ENCODE measurements around the gene RBPMS2. TPM values are rescaled to one million over a fixed set of nuclear protein-coding genes. Genes with fewer than 3 reads are reported as not detected.

Gene RBPMS2
- total RNA-seq, 1 donor from 2014 or later, result 19.7 TPM

DNA sequence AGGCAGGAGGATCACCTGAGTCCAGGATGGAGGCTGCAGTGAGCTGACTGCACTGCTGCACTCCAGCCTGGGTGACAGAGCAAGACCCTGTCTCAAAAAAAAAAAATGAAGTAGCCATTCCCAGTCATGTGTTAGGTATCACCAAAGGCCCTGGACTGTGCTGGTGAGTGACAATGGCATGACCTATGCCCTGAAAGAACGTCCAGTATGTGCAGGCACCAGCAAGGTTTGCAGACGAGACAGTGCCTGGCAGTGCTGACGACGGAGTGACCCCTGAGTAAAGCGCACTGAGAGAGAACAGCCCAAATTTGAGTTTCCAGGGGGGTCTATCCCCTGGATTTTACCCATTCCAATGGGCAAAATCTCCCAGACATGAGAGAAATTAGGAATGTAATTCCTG, 45.2 kb downstream of the RBPMS2 start:
- no peak overlapping the region for H3K27ac Mint-ChIP-seq
- no peaks in the 10 kb centered on the region for H3K36me3 Mint-ChIP-seq
- H3K27me3 Mint-ChIP-seq, result no peaks in the 10 kb centered on the region
- DNase-seq (ENCODE audit: extremely low spot score, unreplicated experiment), result no peak
- H3K9me3 Mint-ChIP-seq, result no peaks in the 10 kb centered on the region
- H3K4me3 Mint-ChIP-seq, result no peak overlapping the region
- peaks cover 16% of the 10 kb centered on the region for H3K4me1 Mint-ChIP-seq (ENCODE audit: unreplicated experiment)
- TF ChIP-seq, protein P1, sequence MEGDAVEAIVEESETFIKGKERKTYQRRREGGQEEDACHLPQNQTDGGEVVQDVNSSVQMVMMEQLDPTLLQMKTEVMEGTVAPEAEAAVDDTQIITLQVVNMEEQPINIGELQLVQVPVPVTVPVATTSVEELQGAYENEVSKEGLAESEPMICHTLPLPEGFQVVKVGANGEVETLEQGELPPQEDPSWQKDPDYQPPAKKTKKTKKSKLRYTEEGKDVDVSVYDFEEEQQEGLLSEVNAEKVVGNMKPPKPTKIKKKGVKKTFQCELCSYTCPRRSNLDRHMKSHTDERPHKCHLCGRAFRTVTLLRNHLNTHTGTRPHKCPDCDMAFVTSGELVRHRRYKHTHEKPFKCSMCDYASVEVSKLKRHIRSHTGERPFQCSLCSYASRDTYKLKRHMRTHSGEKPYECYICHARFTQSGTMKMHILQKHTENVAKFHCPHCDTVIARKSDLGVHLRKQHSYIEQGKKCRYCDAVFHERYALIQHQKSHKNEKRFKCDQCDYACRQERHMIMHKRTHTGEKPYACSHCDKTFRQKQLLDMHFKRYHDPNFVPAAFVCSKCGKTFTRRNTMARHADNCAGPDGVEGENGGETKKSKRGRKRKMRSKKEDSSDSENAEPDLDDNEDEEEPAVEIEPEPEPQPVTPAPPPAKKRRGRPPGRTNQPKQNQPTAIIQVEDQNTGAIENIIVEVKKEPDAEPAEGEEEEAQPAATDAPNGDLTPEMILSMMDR (conservative IDR thresholded peaks at IDR 0.05), result no peak

GRCh38 chr15:64720188-64720587, 55.2 kb downstream of the RBPMS2 start:
- TF ChIP-seq, protein P1 (conservative IDR thresholded peaks at IDR 0.05), result no peak
- no peak overlapping the region for H3K27ac Mint-ChIP-seq
- H3K4me3 Mint-ChIP-seq, result no peak overlapping the region
- no peak for DNase-seq (ENCODE audit: extremely low spot score, unreplicated experiment)
- H3K4me1 Mint-ChIP-seq (ENCODE audit: unreplicated experiment), result no peaks in the 10 kb centered on the region
- no peaks in the 10 kb centered on the region for H3K36me3 Mint-ChIP-seq
- H3K27me3 Mint-ChIP-seq, result no peaks in the 10 kb centered on the region
- H3K9me3 Mint-ChIP-seq, result no peaks in the 10 kb centered on the region

DNA sequence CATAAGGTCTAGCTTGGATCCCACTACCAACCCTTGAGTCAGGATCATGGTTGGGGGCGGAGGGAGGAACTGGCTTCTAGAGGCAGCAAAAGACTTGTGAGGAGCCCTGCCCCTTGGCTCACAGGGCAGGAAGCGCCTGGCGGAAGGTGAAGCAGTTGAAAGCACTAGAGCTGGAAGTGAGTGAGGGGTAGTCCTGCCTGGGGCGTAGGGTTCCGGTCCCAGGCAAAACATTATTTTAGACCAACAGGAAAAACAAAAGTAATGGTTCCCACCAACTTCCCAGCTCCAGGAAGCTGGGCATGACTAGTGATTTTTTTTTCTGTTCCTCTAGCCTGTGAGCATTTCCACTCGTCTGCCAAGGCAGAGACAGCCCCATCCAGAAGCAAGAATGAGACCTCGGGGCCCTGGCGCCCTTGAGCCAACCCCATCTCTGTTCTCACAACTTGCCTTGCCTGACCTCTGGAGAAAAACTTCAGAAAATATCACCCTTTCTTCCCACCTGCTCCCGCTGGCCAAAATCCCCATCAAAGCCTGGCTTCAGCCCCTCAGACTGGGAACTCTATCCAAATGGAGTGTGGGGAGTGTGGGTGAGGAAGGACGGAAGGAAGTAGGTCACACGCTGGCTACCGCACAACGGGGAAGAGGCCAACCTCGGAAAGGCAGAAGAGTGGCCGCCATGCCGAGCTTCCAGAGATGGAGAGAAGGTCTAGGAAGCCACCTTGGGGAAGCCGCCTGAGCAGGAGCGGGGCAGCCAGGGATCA, 57.5 kb downstream of the RBPMS2 start:
- TF ChIP-seq, protein P1 (conservative IDR thresholded peaks at IDR 0.05), result no peak
- no peaks in the 10 kb centered on the region for H3K9me3 Mint-ChIP-seq
- H3K36me3 Mint-ChIP-seq, result no peaks in the 10 kb centered on the region

DNA sequence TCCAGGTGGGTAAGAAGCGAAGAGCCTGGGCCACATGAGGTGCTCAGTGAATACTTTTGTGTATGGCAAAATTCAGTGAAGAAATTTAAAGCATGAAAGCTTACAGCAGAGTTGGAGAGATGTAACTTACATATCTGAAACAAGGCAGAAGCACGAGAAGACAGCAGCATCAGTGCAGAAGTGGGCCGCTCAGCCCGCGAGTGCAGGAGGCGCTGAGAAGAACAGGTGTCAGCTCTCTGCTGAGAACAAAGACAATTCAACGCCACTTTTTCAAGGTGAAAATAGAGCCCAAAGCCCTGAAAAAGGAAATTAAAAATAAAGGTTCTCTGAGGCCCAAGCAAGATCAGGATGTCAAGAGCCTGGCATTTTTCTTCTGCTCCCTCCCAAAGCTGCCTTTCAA, 58.3 kb downstream of the RBPMS2 start:
- Mint-ChIP-seq H3K27me3 (no peaks in the 10 kb centered on the region), H3K9me3 (no peaks in the 10 kb centered on the region), H3K36me3 (no peaks in the 10 kb centered on the region), H3K4me1 (ENCODE audit: unreplicated experiment) (no peaks in the 10 kb centered on the region), H3K27ac (no peak overlapping the region), H3K4me3 (no peak overlapping the region)
- DNase-seq (ENCODE audit: extremely low spot score, unreplicated experiment), result no peak
- TF ChIP-seq, protein P1 (conservative IDR thresholded peaks at IDR 0.05), result no peak

More for the DNA sequence above, 57.5 kb downstream of the RBPMS2 start:
- H3K4me1 Mint-ChIP-seq (ENCODE audit: unreplicated experiment), result no peaks in the 10 kb centered on the region
- no peaks in the 10 kb centered on the region for H3K27me3 Mint-ChIP-seq
- no peak for DNase-seq (ENCODE audit: extremely low spot score, unreplicated experiment)
- H3K27ac Mint-ChIP-seq, result no peak overlapping the region
- no peak overlapping the region for H3K4me3 Mint-ChIP-seq

- Mint-ChIP-seq H3K4me1 (ENCODE audit: unreplicated experiment) (no peaks in the 10 kb centered on the region), H3K27ac (no peak overlapping the region), H3K4me3 (no peak overlapping the region)
Observed at GRCh38 chr15:64716452-64716851, 58.9 kb downstream of the RBPMS2 start.

More at GRCh38 chr15:64716452-64716851, 58.9 kb downstream of the RBPMS2 start:
- Mint-ChIP-seq H3K9me3 (no peaks in the 10 kb centered on the region), H3K27me3 (no peaks in the 10 kb centered on the region), H3K36me3 (no peaks in the 10 kb centered on the region)
- TF ChIP-seq, protein P1 (conservative IDR thresholded peaks at IDR 0.05), result no peak
- no peak for DNase-seq (ENCODE audit: extremely low spot score, unreplicated experiment)

All from type B pancreatic cell (in vitro differentiated cells).